Esophagus muscularis mucosa (tissue), 4 donors: ENCODE measurements around the gene CRACR2B. TPM values are rescaled to one million over a fixed set of nuclear protein-coding genes. Genes with fewer than 3 reads are reported as not detected.

Experiments used
- DNase-seq: peaks from one replicate; pipeline ENCODE4 v3.0.0-alpha.2; 2017; ENCODE audit errors: extremely low spot score
- H3K27ac ChIP-seq, 4 donors: fragments of 200-600 bp; sonication (generic); replicated peaks in 1 of 4; 1 replicate in 3 of 4; 2 replicates in 1 of 4; pipeline ENCODE4 v1.5.1; 2016 to 2019; ENCODE audit warnings: mild to moderate bottlenecking in 1 of 4
- H3K27me3 ChIP-seq, 4 donors: fragments of 200-600 bp; sonication (generic); one replicate each; pipeline versions ENCODE4 v1.5.1 to v1.6.0; 2016 to 2019
- H3K36me3 ChIP-seq, 4 donors: fragments of 200-600 bp; sonication (generic); one replicate each; pipeline ENCODE4 v1.5.1; 2016 to 2019
- H3K4me1 ChIP-seq, 4 donors: fragments of 200-600 bp; sonication (generic); one replicate each; pipeline ENCODE4 v1.5.1; 2016 to 2019
- H3K4me3 ChIP-seq, 4 donors: fragments of 200-600 bp; sonication (generic); 1 replicate in 2 of 4; 2 replicates in 2 of 4; pipeline ENCODE4 v1.5.1; 2016 to 2019; ENCODE audit warnings: mild to moderate bottlenecking in 4 of 4, moderate library complexity in 1 of 4
- H3K9me3 ChIP-seq, 4 donors: fragments of 200-600 bp; sonication (generic); 1 replicate in 3 of 4; 2 replicates in 1 of 4; pipeline ENCODE4 v1.5.1; 2016 to 2019
- CTCF ChIP-seq, 3 experiments: fragments of 200-600 bp in 2 of 3; fragments of 450-650 bp in 1 of 3; sonication (generic) in 2 of 3; IDR thresholded peaks; one replicate each; pipeline ENCODE4 v1.5.1; 2017 to 2019; ENCODE audit warnings: antibody characterized with exemption in 3 of 3, mild to moderate bottlenecking in 2 of 3, moderate library complexity in 1 of 3
- EP300 ChIP-seq: sonication (generic); formaldehyde crosslinking; IDR thresholded peaks from one replicate; pipeline ENCODE4 v1.6.1; 2017; ENCODE audit warnings: antibody characterized with exemption
- POLR2A ChIP-seq: fragments of 450-650 bp; IDR thresholded peaks from one replicate; pipeline ENCODE4 v1.6.1; 2017; ENCODE audit warnings: antibody characterized with exemption, moderate library complexity, mild to moderate bottlenecking, low read depth
- POLR2AphosphoS5 ChIP-seq, 2 donors: sonication (generic); formaldehyde crosslinking; IDR thresholded peaks; one replicate each; pipeline ENCODE4 v1.6.1; 2017; ENCODE audit warnings: antibody characterized with exemption in 2 of 2
- WGBS: methylation state at CpG from one replicate; pipeline ENCODE4 v1.1.5; 2018; 5-methylcytosine and 5-hydroxymethylcytosine counted together
- intact Hi-C: fragments of 100-400 bp; cut with DNase I; formaldehyde crosslinking; loops from one replicate; pipeline ENCODE4 v1.15.1; 2023
- total RNA-seq, 4 donors: library from RNA; depleted of rRNA; stranded (reverse); fragments of >200 nt; gene quantifications; one replicate each; pipeline versions ENCODE4 v1.1.0 to v1.2.1, GENCODE V29; 2016

CRACR2B gene
- total RNA-seq, 4 donors from 2014 or later = 5.3 to 8.4 (median 7.0) TPM

- DNase-seq = no peak
- Histone ChIP-seq H3K36me3 (peaks cover 31 to 46% (median 45%) of the 10 kb centered on the region in 4 donors), H3K27me3 (peaks cover 0 to 71% (median 57%) of the 10 kb centered on the region in 4 donors), H3K9me3 (no peaks in the 10 kb centered on the region), H3K27ac (peak overlapping the region in 1 of 4 donors; percentile 13), H3K4me1 (peaks cover 68 to 71% (median 69%) of the 10 kb centered on the region in 4 donors), H3K4me3 (no peak overlapping the region)
- TF ChIP-seq CTCF (IDR thresholded peaks at IDR 0.05) = no peak
- TF ChIP-seq POLR2AphosphoS5 (IDR thresholded peaks at IDR 0.05) = no peak
- TF ChIP-seq EP300 = no peak
- TF ChIP-seq POLR2A = no peak
- 80% methylated on average over 8 of the region's 12 CpGs for WGBS
- intact Hi-C loops = no loop called here
Measured at GRCh38 chr11:825366-826226, 2.1 kb upstream of the CRACR2B start.

GRCh38 chr11:826227-826621 is 1.5 kb upstream of the CRACR2B start:
- H3K27ac ChIP-seq = peak overlapping the region in 1 of 4 donors; percentile 13
- TF ChIP-seq POLR2AphosphoS5 (IDR thresholded peaks at IDR 0.05) (no peak), POLR2A (no peak), CTCF (IDR thresholded peaks at IDR 0.05) (no peak), EP300 (no peak)
- no peak for DNase-seq
- peaks cover 68 to 71% (median 69%) of the 10 kb centered on the region in 4 donors for H3K4me1 ChIP-seq
- WGBS = 87% methylated on average over 8 of the region's 9 CpGs
- H3K4me3 ChIP-seq = peak overlapping the region in 2 of 4 donors; percentile 47 to 60
- H3K9me3 ChIP-seq = no peaks in the 10 kb centered on the region
- peaks cover 31 to 46% (median 45%) of the 10 kb centered on the region in 4 donors for H3K36me3 ChIP-seq
- peaks cover 0 to 77% (median 62%) of the 10 kb centered on the region in 4 donors for H3K27me3 ChIP-seq
- intact Hi-C loops = no loop called here

- TF ChIP-seq POLR2AphosphoS5 (IDR thresholded peaks at IDR 0.05) (no peak), EP300 (no peak), CTCF (IDR thresholded peaks at IDR 0.05) (no peak), POLR2A (no peak)
- peaks cover 66 to 71% (median 68%) of the 10 kb centered on the region in 4 donors for H3K4me1 ChIP-seq
- H3K36me3 ChIP-seq = peaks cover 31 to 44% (median 40%) of the 10 kb centered on the region in 4 donors
- intact Hi-C loops = no loop called here
- peaks cover 0 to 83% (median 65%) of the 10 kb centered on the region in 4 donors for H3K27me3 ChIP-seq
- peak overlapping the region; percentile 46 to 60 (median 48) for H3K4me3 ChIP-seq
- DNase-seq = no peak
- 7% methylated on average over 15 of the region's 22 CpGs for WGBS
- peak overlapping the region; percentile 11 to 68 (median 65) for H3K27ac ChIP-seq
- no peaks in the 10 kb centered on the region for H3K9me3 ChIP-seq
Measured at GRCh38 chr11:826836-827145, 928 bp upstream of the CRACR2B start.

GRCh38 chr11:827146-827896 is 398 bp upstream of the CRACR2B start:
- Histone ChIP-seq H3K4me1 (peaks cover 66 to 71% (median 68%) of the 10 kb centered on the region in 4 donors), H3K27ac (peak overlapping the region; percentile 11 to 68 (median 65)), H3K36me3 (peaks cover 31 to 39% (median 35%) of the 10 kb centered on the region in 4 donors), H3K4me3 (peak overlapping the region; percentile 46 to 60 (median 48)), H3K9me3 (no peaks in the 10 kb centered on the region), H3K27me3 (peaks cover 0 to 88% (median 65%) of the 10 kb centered on the region in 4 donors)
- WGBS = 27% methylated on average over 16 of the region's 66 CpGs
- TF ChIP-seq POLR2A = no peak
- no peak for TF ChIP-seq EP300
- TF ChIP-seq CTCF (IDR thresholded peaks at IDR 0.05) = no peak
- TF ChIP-seq POLR2AphosphoS5 (IDR thresholded peaks at IDR 0.05) = no peak
- intact Hi-C loops = no loop called here
- no peak for DNase-seq
